DND-41 (cell line): ENCODE measurements around the gene TCF12.

ENCODE experiments used
- ATAC-seq: fragments of 200-7000 bp; cut with Tn5 transposase; 3 replicates; pipeline ENCODE4 v1.9.1; 2021; ENCODE audit warnings: low read depth; ENCODE audit not compliant: insufficient read depth
- DNase-seq: peaks from one replicate; pipeline ENCODE4 v3.0.0-alpha.2; 2020
- H2AFZ ChIP-seq: 2 replicates; pipeline ENCODE4 v1.6.0; 2012; ENCODE audit warnings: low read depth, low read length
- H3K27ac ChIP-seq: 2 replicates; pipeline ENCODE4 v1.5.1; 2012; ENCODE audit warnings: low read length, inconsistent platforms
- H3K27me3 ChIP-seq: fragments of 200-600 bp; sonication (generic); 2 replicates; pipeline ENCODE4 v1.6.0; 2012; ENCODE audit warnings: low read length, mild to moderate bottlenecking, inconsistent platforms; ENCODE audit not compliant: insufficient read depth, poor library complexity
- H3K36me3 ChIP-seq: 2 replicates; pipeline ENCODE4 v1.5.1; 2012; ENCODE audit warnings: low read length, inconsistent platforms; ENCODE audit not compliant: insufficient read depth
- H3K4me1 ChIP-seq: 2 replicates; pipeline ENCODE4 v1.5.1; 2012; ENCODE audit warnings: mild to moderate bottlenecking, low read length; ENCODE audit not compliant: insufficient read depth
- H3K4me2 ChIP-seq: 2 replicates; pipeline ENCODE4 v1.6.0; 2012; ENCODE audit warnings: mild to moderate bottlenecking, moderate library complexity, low read length, inconsistent platforms; ENCODE audit not compliant: insufficient read depth
- H3K4me3 ChIP-seq, 2 experiments: fragments of 200-600 bp in 1 of 2; shearing (Covaris generic) in 1 of 2; 2 replicates each; pipeline ENCODE4 v1.5.1; 2012 to 2016; ENCODE audit warnings: inconsistent platforms in 2 of 2, low read length in 2 of 2, mild to moderate bottlenecking in 2 of 2, low read depth in 1 of 2, moderate library complexity in 1 of 2
- H3K79me2 ChIP-seq: 2 replicates; pipeline ENCODE4 v1.6.0; 2012; ENCODE audit warnings: low read length, inconsistent platforms; ENCODE audit not compliant: insufficient read depth
- H3K9ac ChIP-seq: 2 replicates; pipeline ENCODE4 v1.6.0; 2012; ENCODE audit warnings: low read depth, mild to moderate bottlenecking, inconsistent platforms, low read length, moderate library complexity
- H3K9me3 ChIP-seq: 2 replicates; pipeline ENCODE4 v1.5.1; 2012; ENCODE audit warnings: low read length, moderate library complexity, mild to moderate bottlenecking, inconsistent platforms; ENCODE audit not compliant: insufficient read depth, severe bottlenecking
- H4K20me1 ChIP-seq: 2 replicates; pipeline ENCODE4 v1.6.0; 2012; ENCODE audit warnings: low read length; ENCODE audit not compliant: insufficient read depth
- CTCF ChIP-seq: IDR thresholded peaks from 2 replicates; pipeline ENCODE4 v1.5.1; 2012; ENCODE audit warnings: borderline replicate concordance, low read length, moderate library complexity, mild to moderate bottlenecking; ENCODE audit not compliant: poor library complexity, severe bottlenecking; ENCODE audit errors: extremely low read depth
- EZH2 ChIP-seq: IDR thresholded peaks from 3 replicates; pipeline ENCODE4 v1.6.1; 2012; ENCODE audit warnings: borderline replicate concordance, low read depth, mild to moderate bottlenecking, moderate library complexity, low read length, inconsistent platforms; ENCODE audit not compliant: severe bottlenecking

TCF12 gene

GRCh38 chr15:56942118-56942517 lies 23.7 kb downstream of the TCF12 start:
- TF ChIP-seq EZH2: no peak
- TF ChIP-seq CTCF: no peak
- Histone ChIP-seq H3K4me1 (peaks cover 2% of the 10 kb centered on the region; the same call in 1 of the 2 replicates), H3K27me3 (no peaks in the 10 kb centered on the region), H3K36me3 (peaks cover 9% of the 10 kb centered on the region; the same call in 1 of the 2 replicates), H3K27ac (no peak overlapping the region), H3K9me3 (no peaks in the 10 kb centered on the region), H4K20me1 (peaks cover 37% of the 10 kb centered on the region), H3K79me2 (peaks cover 100% of the 10 kb centered on the region), H3K9ac (no peak overlapping the region), H3K4me3 (no peak overlapping the region), H2AFZ (no peak overlapping the region), H3K4me2 (no peak overlapping the region)
- no peak for DNase-seq
- no peak for ATAC-seq

- Histone ChIP-seq H3K4me2 (no peak overlapping the region), H2AFZ (no peak overlapping the region), H3K36me3 (peaks cover 16% of the 10 kb centered on the region; the same call in 1 of the 2 replicates), H3K27me3 (no peaks in the 10 kb centered on the region), H4K20me1 (peaks cover 37% of the 10 kb centered on the region), H3K9ac (no peak overlapping the region), H3K4me1 (peaks cover 2% of the 10 kb centered on the region; the same call in 1 of the 2 replicates), H3K79me2 (peaks cover 100% of the 10 kb centered on the region), H3K27ac (no peak overlapping the region), H3K9me3 (no peaks in the 10 kb centered on the region), H3K4me3 (no peak overlapping the region)
- DNase-seq: no peak
- no peak for TF ChIP-seq CTCF
- no peak for TF ChIP-seq EZH2
- ATAC-seq: no peak
Measured at GRCh38 chr15:56943403-56943802, 25.0 kb downstream of the TCF12 start.

- ATAC-seq (no peak), DNase-seq (no peak)
- H3K36me3 ChIP-seq: peaks cover 12% of the 10 kb centered on the region; the same call in 1 of the 2 replicates
- H3K79me2 ChIP-seq: peaks cover 100% of the 10 kb centered on the region
- H3K9ac ChIP-seq: no peak overlapping the region
- H3K27ac ChIP-seq: no peak overlapping the region
- no peaks in the 10 kb centered on the region for H3K27me3 ChIP-seq
- TF ChIP-seq EZH2 (no peak), CTCF (no peak)
- no peak overlapping the region for H3K4me3 ChIP-seq
- peaks cover 33% of the 10 kb centered on the region for H4K20me1 ChIP-seq
- H3K4me2 ChIP-seq: no peak overlapping the region
- H3K4me1 ChIP-seq: peaks cover 2% of the 10 kb centered on the region; the same call in 1 of the 2 replicates
- H2AFZ ChIP-seq: no peak overlapping the region
- H3K9me3 ChIP-seq: no peaks in the 10 kb centered on the region
Measured at GRCh38 chr15:56944485-56944884, 26.0 kb downstream of the TCF12 start.
